OCI-LY7 (cell line): ENCODE results near the gene VWF. TPM values are rescaled to one million over a fixed set of nuclear protein-coding genes. Genes with fewer than 3 reads are reported as not detected.
"Not testable (repeated sequence)": the region's sequence is repeated elsewhere in the genome, so short reads cannot be mapped to it uniquely, and the experiment has no call there.

ENCODE experiments used
- BruUV-seq: library from RNA; stranded (reverse); fragments of 400-500 nt; replicated peaks from 2 replicates; lab custom pipeline; 2021; lab: Mats Ljungman, UMichigan
- CTCF ChIA-PET: fragments of 300-600 bp; sonication (Branson Sonifier 250); formaldehyde crosslinking; loops from one replicate; lab custom pipeline; 2022; ENCODE audit warnings: antibody characterized with exemption; ENCODE audit not compliant: unreplicated experiment; lab: Charles Lee
- POLR2A ChIA-PET: fragments of 300-600 bp; sonication (Branson Sonifier 250); formaldehyde crosslinking; loops from one replicate; lab custom pipeline; 2022; ENCODE audit warnings: antibody characterized with exemption; lab: Charles Lee
- DNase-seq: peaks from one replicate; pipeline ENCODE4 v3.0.0-alpha.2; 2015; ENCODE audit warnings: low spot score
- H2AFZ ChIP-seq: fragments of 200-600 bp; sonication (generic), shearing (Covaris generic); 2 replicates; pipeline ENCODE4 v1.6.1; 2014; ENCODE audit warnings: mild to moderate bottlenecking, antibody characterized with exemption, low read length, moderate library complexity
- H3K27ac ChIP-seq: fragments of 200-600 bp; sonication (generic); 2 replicates; pipeline ENCODE4 v1.5.1; 2014; ENCODE audit warnings: mixed run types, low read depth, mild to moderate bottlenecking, moderate library complexity, low read length, inconsistent platforms; ENCODE audit not compliant: poor library complexity, severe bottlenecking
- H3K36me3 ChIP-seq: fragments of 200-600 bp; sonication (generic); 2 replicates; pipeline ENCODE4 v1.6.1; 2014; ENCODE audit warnings: mild to moderate bottlenecking, antibody characterized with exemption, low read length, moderate library complexity, mixed read lengths; ENCODE audit not compliant: insufficient read depth
- H3K4me1 ChIP-seq: fragments of 200-600 bp; sonication (generic); 2 replicates; pipeline ENCODE4 v1.5.1; 2014; ENCODE audit warnings: mild to moderate bottlenecking, low read length; ENCODE audit not compliant: insufficient read depth, poor library complexity, severe bottlenecking
- H3K4me2 ChIP-seq: fragments of 200-600 bp; sonication (generic); 2 replicates; pipeline ENCODE4 v1.6.1; 2014; ENCODE audit warnings: mild to moderate bottlenecking, low read length
- H3K4me3 ChIP-seq: fragments of 200-600 bp; sonication (generic); 2 replicates; pipeline ENCODE4 v1.5.1; 2014; ENCODE audit warnings: mild to moderate bottlenecking, low read depth, low read length; ENCODE audit not compliant: poor library complexity, severe bottlenecking
- H3K79me2 ChIP-seq: fragments of 200-600 bp; sonication (generic); 2 replicates; pipeline ENCODE4 v1.6.1; 2016; ENCODE audit warnings: low read depth, mild to moderate bottlenecking, low read length, moderate library complexity, mixed read lengths; ENCODE audit not compliant: insufficient read depth
- H3K9me2 ChIP-seq: fragments of 200-600 bp; sonication (generic); 2 replicates; pipeline ENCODE4 v1.6.1; 2016; ENCODE audit warnings: mild to moderate bottlenecking, low read length, mixed read lengths; ENCODE audit not compliant: insufficient read depth
- H3K9me3 ChIP-seq: fragments of 200-600 bp; sonication (generic); 2 replicates; pipeline ENCODE4 v1.6.1; 2014; ENCODE audit warnings: mild to moderate bottlenecking, mixed run types, low read length, mixed read lengths
- H4K20me1 ChIP-seq: fragments of 200-600 bp; sonication (generic); 2 replicates; pipeline ENCODE4 v1.6.1; 2014; ENCODE audit warnings: mild to moderate bottlenecking, antibody characterized with exemption, low read length, moderate library complexity, mixed read lengths; ENCODE audit not compliant: insufficient read depth
- CTCF ChIP-seq: fragments of 200-600 bp; sonication (generic); conservative IDR thresholded peaks from 2 replicates; pipeline ENCODE4 v1.5.1; 2014; ENCODE audit warnings: mild to moderate bottlenecking, antibody characterized with exemption, low read length, moderate library complexity, mixed read lengths
- EZH2phosphoT487 ChIP-seq: fragments of 200-600 bp; sonication (generic); IDR thresholded peaks from 2 replicates; pipeline ENCODE4 v1.6.1; 2018; ENCODE audit warnings: low read depth, borderline replicate concordance, mild to moderate bottlenecking, mixed run types, antibody characterized with exemption, low read length, moderate library complexity, mixed read lengths
- intact Hi-C: fragments of 100-400 bp; cut with micrococcal nuclease; formaldehyde crosslinking; loops from one replicate; pipeline ENCODE4 v1.10.0; 2022; ENCODE audit not compliant: unreplicated experiment
- total RNA-seq, 2 experiments: library from RNA; depleted of rRNA in 1 of 2; stranded (reverse); fragments of >200 nt in 1 of 2; shearing (Covaris generic) in 1 of 2; gene quantifications; 2 replicates each; pipeline ENCODE4 v1.2.3, GENCODE V29; 2014 to 2022

The VWF gene
- total RNA-seq, 2 experiments from 2014 or later = 0.32 TPM; not detected in 1

DNA sequence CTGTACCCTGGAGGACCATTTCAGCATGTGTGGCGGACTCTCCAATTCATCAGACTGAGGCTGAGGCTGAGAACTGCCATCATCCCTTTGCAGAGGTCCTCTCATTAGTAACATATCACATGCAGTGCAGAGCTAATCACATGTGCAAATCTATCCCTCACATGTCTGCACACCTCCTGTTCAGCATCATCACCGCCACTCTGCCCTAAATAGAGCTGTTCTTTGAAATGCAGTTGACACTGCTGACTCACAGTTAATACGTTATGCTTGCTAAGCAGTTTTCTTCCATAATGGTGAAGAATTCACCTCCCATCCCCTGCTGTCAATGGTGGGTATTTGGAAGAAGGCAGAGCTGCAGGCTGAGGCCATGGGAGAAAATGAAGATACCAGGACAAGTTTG lies 94.4 kb downstream of the VWF start:
- H3K4me1 ChIP-seq = no peaks in the 10 kb centered on the region
- H2AFZ ChIP-seq = no peak overlapping the region
- BruUV-seq = no TSS peak
- H3K36me3 ChIP-seq = no peaks in the 10 kb centered on the region
- no peak for TF ChIP-seq CTCF
- intact Hi-C loops = no loop called here
- H3K4me2 ChIP-seq = no peak overlapping the region
- H3K27ac ChIP-seq = no peak overlapping the region
- H3K9me2 ChIP-seq = no peaks in the 10 kb centered on the region
- no peaks in the 10 kb centered on the region for H4K20me1 ChIP-seq
- ChIA-PET CTCF (no interaction called here), POLR2A (no interaction called here)
- H3K4me3 ChIP-seq = no peak overlapping the region
- H3K79me2 ChIP-seq = no peaks in the 10 kb centered on the region
- H3K9me3 ChIP-seq = no peaks in the 10 kb centered on the region
- no peak for DNase-seq

DNA sequence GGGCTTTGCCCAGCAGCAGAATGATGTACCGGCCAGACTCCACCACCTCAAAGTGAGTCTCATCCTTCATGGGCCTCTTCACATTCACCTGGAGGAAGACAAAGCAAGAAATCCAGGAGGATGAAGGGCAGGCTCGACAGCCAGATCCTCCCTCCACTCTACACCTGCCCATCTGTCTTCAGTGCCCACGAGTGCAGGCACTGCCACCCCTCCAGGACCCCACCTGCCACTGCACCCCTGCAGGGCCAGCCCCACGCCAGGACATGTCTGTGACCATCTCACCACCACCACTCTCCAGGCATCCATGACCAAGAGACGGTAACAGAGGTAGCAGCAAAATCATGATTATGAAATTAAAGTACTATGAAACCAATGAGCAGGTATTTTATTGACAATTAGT lies 95.1 kb downstream of the VWF start:
- Histone ChIP-seq H3K4me1 (no peaks in the 10 kb centered on the region), H3K27ac (no peak overlapping the region), H3K36me3 (no peaks in the 10 kb centered on the region), H3K9me2 (no peaks in the 10 kb centered on the region), H3K4me3 (no peak overlapping the region), H2AFZ (no peak overlapping the region), H4K20me1 (no peaks in the 10 kb centered on the region), H3K79me2 (no peaks in the 10 kb centered on the region), H3K9me3 (no peaks in the 10 kb centered on the region), H3K4me2 (no peak overlapping the region)
- intact Hi-C loops = no loop called here
- ChIA-PET CTCF (no interaction called here), POLR2A (no interaction called here)
- BruUV-seq = no TSS peak
- no peak for TF ChIP-seq EZH2phosphoT487
- TF ChIP-seq CTCF = no peak
- no peak for DNase-seq

- H2AFZ ChIP-seq = no peak overlapping the region
- no peaks in the 10 kb centered on the region for H3K36me3 ChIP-seq
- H3K27ac ChIP-seq = no peak overlapping the region
- CTCF ChIA-PET = no interaction called here
- BruUV-seq = no TSS peak
- H3K4me1 ChIP-seq = no peaks in the 10 kb centered on the region
- no peak overlapping the region for H3K4me2 ChIP-seq
- H3K9me2 ChIP-seq = no peaks in the 10 kb centered on the region
- no peaks in the 10 kb centered on the region for H3K9me3 ChIP-seq
- H4K20me1 ChIP-seq = no peaks in the 10 kb centered on the region
- TF ChIP-seq EZH2phosphoT487 (no peak), CTCF (no peak)
- no peak for DNase-seq
- intact Hi-C loops = no loop called here
- H3K79me2 ChIP-seq = no peaks in the 10 kb centered on the region
- H3K4me3 ChIP-seq = no peak overlapping the region
- POLR2A ChIA-PET = no interaction called here
Observed at GRCh38 chr12:6026998-6027397, 97.5 kb downstream of the VWF start.

- H3K4me2 ChIP-seq, CTCF ChIA-PET, POLR2A ChIA-PET: not testable (repeated sequence)
Observed at GRCh38 chr12:6025703-6026298, 98.7 kb downstream of the VWF start.

DNA sequence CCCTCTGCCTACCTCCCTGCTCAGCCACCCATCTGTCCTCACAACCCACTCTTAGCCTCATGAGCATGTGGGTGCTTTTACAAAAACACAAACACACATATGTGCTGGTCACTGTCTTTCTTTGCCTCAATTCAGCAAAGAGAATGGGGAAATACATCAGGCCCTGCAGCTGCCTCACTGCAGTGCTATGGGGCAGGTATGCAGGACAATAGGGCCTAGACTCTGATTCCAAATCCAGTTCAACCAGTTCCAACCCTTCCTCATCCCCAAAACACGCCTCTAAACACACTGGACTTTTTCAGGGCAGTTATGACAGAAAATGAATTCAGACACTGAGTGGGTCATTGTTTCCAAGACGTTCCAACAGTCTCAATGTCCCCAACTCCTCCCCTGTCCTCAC lies 100.4 kb downstream of the VWF start:
- BruUV-seq, H3K9me2 ChIP-seq, DNase-seq, POLR2A ChIA-PET, CTCF ChIA-PET, H3K4me1 ChIP-seq, H3K4me2 ChIP-seq, H3K9me3 ChIP-seq, intact Hi-C loops, H3K27ac ChIP-seq, H3K4me3 ChIP-seq, H4K20me1 ChIP-seq, H3K36me3 ChIP-seq, H3K79me2 ChIP-seq, H2AFZ ChIP-seq: not testable (repeated sequence)

More at GRCh38 chr12:6025703-6026298, 98.7 kb downstream of the VWF start:
- H3K36me3 ChIP-seq, H3K9me2 ChIP-seq, H3K4me1 ChIP-seq, BruUV-seq, H3K9me3 ChIP-seq, DNase-seq, H3K27ac ChIP-seq, H3K4me3 ChIP-seq, H2AFZ ChIP-seq, H3K79me2 ChIP-seq, H4K20me1 ChIP-seq, intact Hi-C loops: not testable (repeated sequence)
